Activated naive CD4-positive, alpha-beta T cell (primary cell): ENCODE measurements around the gene UBE2E3.

Experiments
- DNase-seq, 4 experiments: peaks; one replicate each; lab custom pipeline; 2025; lab: John Stamatoyannopoulos, UW

Gene UBE2E3

DNA sequence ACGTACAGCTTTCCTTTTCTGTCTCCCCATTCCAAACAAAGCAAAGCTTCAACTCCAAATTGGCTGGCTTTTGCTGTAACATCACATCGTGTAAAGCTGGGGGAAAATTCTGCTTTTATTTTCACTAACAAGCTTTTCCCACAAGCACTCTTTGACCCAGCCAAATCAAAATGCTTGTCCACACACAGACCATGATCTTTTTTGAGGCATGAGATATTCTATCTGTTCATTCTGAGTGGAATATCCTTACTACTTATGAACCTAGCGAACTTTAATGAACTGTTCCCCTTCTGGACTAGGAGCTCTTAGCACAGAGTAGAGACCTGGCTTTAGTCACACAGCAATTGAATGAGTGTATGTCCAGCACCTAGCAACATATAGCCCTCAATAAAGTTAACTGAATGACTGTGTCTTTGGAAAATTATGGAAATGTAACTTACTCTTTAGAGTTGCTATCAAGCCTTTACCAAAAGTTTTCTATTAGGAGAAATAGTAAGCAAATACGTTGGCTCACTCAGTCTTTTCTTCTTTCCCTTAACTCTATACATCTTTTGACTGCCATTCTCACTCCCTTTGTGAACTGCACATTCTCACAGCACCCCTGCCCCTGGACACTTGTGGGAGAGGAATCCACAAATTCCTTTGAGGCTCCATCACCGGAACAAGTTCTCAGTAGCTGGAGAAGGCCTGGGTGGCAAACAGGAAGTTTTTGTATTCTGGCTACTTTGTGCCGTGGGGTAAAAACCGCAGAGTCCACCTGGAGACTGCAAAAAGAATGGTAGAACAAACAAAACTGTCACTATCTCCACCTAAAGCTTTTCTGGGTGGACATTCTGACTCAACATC lies 1.3 kb upstream of the UBE2E3 start:
- no peak for DNase-seq

DNA sequence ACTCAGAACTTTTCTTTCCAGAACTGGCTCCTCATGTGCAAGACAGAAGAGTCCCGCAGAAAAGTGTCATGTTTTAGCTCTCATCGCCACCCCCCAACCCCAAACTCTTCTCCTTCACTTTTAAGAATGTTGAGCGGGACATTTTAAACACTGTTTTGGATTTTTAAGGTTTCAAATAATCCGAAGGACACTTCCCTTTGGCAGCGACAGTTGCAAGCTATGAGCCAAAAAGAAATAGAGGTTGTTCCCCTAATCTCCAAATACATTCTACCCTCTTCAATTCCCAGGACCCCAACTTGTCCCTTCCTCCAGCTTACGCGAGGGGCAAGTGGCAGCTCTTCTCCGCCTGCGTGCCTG lies 678 bp upstream of the UBE2E3 start:
- DNase-seq, result no peak

- DNase-seq, result no peak
Observed at GRCh38 chr2:180980943-180981911, 822 bp downstream of the UBE2E3 start.

GRCh38 chr2:180983468-180984242 lies 3.2 kb downstream of the UBE2E3 start:
- DNase-seq, result no peak

DNA sequence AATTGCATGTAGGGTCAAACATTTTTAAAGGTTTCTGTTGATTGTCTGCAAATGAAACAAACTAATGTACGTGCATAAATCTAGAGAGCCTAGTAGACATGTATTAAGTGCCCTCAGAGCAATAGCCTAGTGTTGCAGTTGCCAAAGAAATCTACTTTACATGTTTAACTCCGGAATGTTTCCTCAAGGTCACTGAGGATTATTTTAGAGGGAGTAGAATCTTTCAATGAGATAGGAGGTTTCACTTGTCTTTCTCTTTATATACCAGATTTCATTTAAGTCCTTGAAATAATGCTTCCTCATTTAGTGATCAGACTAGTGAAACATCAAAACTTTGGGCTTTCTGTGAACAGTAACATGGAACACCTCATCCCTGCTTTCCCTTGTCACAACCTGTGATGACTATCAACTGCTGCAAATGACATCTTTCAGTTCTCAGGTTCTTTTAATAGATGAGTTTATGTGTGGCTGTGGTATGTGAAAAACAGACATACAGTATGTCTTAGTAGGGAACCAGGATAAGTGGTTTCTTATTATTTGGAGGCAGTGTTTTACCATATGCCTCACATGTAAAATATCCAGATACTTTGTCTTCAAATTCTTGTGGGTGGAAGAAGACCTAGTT lies 5.5 kb downstream of the UBE2E3 start:
- no peak for DNase-seq

DNA sequence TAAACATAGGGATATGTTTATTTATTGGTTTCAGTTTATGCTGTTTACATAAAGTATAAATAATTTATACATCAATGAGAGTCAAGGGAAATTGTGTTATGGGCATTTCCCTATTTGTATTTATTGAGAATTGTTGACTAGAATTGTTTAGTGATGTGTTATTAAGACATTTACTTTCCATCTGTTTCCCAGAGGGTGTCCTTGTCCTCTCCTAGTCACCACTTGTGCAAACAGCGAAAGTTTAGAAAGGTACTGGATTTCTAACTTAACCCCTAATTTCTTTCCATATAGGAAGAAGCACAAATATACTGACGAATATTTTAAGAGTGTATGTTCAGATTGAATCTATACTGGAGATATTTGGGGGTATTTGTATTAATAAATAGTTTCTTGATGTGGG lies 6.7 kb downstream of the UBE2E3 start:
- no peak for DNase-seq

GRCh38 chr2:180990337-180990736 lies 9.9 kb downstream of the UBE2E3 start:
- no peak for DNase-seq

DNA sequence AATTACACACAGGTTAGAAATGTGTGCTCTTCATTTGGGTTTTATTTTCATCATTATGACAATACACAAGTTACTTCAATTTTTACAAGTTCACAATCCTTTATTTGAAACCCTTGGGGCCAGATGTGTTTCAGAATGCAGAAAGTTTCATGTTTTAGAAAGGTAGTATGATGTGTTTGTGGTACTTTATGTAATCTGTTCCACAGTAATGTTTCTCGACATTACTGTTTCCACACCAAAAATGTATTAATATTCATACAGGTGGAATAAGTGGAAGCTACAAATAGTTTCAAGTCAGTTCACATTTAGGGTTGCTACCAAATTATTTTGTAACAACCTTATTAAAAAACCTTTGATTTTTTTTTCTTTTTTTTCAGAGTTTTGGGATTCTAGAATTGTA lies 10.4 kb downstream of the UBE2E3 start:
- no peak for DNase-seq

DNA sequence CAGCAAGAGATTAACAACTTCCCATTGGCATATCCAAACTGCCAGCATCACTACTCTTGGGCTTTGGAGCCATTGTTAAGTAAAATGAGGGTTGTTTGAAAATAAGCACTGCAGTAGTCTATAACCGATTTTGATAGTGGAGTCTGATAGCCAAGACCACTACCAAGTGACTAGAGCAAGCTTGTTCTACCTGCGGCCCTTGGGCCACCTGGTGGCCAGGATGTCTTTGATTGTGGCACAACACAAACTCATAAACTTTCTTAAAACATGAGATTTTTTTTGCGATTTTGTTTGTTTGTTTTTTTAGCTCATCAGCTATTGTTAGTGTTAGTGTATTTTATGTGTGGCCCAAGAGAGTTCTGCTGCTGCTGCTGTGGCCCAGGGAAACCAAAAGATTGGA lies 11.0 kb downstream of the UBE2E3 start:
- no peak for DNase-seq

DNA sequence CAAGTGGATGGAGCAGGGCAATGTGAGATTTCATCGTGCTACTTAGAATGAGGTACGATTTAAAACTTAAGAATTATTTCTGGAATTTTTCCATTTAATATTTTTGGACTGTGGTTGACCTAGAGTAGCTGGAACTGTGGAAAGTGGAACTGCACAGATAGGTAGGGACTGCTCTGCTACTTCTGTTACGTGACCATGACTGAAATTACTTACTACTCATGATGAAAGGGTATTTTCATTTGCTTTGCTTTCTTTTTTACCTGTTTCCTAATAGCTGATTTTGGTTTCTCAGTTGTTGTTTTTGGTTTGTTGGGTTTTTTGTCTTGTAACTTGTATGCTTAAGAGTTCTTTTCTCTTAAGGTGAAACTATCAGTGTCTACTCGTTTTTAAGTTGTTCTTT lies 11.4 kb downstream of the UBE2E3 start:
- no peak for DNase-seq

DNA sequence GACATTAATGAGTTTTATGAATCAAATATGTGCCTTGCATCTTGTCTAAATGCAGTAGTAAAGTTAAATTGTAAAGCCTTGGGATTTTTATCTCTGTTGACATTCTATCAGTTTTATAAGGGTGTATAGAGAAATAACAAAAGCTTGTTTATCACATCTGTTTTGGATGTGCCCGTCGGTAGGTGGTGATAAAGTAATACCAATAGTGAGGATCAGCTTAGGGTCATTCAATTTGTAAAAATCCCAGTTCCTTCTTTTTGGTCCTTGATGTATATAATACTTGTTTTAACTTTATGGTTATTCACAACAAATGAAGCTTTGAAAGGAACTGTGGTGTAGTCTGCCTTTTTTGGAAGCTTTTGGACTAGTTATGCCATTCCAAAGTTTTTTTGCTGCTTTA lies 12.6 kb downstream of the UBE2E3 start:
- no peak for DNase-seq

- DNase-seq, result no peak
Observed at GRCh38 chr2:180999274-180999964, 19.0 kb downstream of the UBE2E3 start.

GRCh38 chr2:181004647-181005325 lies 24.4 kb downstream of the UBE2E3 start:
- no peak for DNase-seq

- DNase-seq, result no peak
Observed at GRCh38 chr2:181005326-181005655, 24.9 kb downstream of the UBE2E3 start.

- no peak for DNase-seq
Observed at GRCh38 chr2:181005809-181006208, 25.4 kb downstream of the UBE2E3 start.

- no peak for DNase-seq
Observed at GRCh38 chr2:181007086-181007837, 26.9 kb downstream of the UBE2E3 start.

DNA sequence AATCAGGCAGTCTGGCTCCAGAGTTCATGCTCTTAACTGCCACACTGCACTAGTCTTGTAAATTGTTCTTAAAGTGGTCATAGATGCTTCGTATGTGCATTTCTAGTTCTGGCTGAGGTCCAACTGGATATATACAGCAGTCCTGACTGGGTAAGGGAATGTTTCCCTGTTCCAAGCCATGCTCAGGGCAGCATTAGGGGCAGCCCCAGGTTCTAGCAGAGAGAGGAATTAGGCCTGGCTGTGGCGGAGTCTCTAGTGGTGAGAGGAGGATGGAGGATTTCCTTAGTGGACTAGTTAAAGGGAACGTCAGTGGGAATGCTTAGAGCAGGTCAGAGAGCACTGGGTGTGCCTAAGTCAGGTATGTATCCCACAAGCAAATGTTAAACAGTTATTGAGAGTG lies 28.0 kb downstream of the UBE2E3 start:
- no peak for DNase-seq

- DNase-seq, result no peak
Observed at GRCh38 chr2:181021199-181021789, 40.9 kb downstream of the UBE2E3 start.

- no peak for DNase-seq
Observed at GRCh38 chr2:181022652-181023051, 42.2 kb downstream of the UBE2E3 start.

GRCh38 chr2:181025004-181025403 lies 44.6 kb downstream of the UBE2E3 start:
- DNase-seq, result no peak
